Activated T-helper 1 cell treated with Interleukin-2 at 50 U/mL for 16 hours (primary cell): ENCODE data around the gene CACNB4.
"Not testable (repeated sequence)": the region's sequence is repeated elsewhere in the genome, so short reads cannot be mapped to it uniquely, and the experiment has no call there.

Source experiments
- DNase-seq: peaks from one replicate; pipeline ENCODE4 v3.0.0-alpha.2; 2020; ENCODE audit warnings: low read depth

Gene CACNB4

GRCh38 chr2:151823651-151824050 is 275.2 kb downstream of the CACNB4 start:
- no peak for DNase-seq

DNA sequence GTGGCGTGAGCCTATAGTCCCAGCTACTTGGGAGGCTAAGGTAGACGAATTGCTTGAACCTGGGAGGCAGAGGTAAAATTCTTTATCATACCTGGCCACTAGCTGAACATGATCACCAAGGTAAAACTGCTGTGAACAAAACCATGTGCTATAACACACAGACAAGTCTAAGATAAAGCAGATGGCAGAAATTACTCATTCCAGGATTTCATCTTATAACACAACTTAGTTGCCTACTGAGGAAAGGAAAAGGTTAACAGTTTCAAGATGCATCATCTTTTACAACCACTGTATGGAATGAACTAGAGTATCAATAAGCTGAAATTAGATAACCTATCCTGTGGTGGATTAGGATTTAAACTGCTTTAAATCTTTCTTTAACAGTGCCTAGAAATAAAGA is 278.9 kb downstream of the CACNB4 start:
- no peak for DNase-seq

DNA sequence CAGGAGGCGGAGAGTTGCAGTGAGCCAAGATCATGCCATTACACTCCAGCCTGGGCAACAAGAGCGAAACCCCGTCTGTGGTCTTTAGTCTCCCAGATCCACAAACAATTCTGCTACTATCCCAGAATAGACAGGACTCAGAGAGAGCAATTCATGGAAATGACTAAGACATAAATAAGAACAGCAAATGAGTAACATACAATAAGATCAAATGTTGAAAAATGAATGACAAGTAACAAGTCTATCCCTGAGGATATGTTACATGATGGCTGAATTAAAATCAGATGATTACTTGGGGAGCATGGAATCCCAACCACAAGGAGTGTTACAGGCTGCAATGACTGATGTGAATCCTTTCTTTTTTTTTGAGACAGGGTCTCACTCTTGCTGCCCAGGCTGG is 280.9 kb downstream of the CACNB4 start:
- no peak for DNase-seq

DNA sequence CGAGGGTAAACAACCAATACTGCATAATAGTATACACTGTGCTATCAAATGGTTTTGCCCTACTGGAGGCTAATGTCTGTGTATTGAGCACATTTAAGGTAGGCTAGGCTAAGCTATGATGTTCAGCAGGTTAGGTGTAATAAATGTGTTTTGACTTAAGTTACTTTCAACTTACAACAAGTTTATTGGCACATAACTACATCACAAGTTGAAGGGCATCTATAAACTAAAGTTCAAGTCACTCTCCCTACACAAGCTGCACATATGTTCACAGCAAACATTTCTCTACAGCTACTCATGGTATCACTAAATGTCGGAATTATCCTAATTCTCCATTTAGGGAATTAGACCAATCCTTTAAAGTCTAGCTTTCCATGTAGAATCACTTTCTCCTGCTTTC is 282.0 kb downstream of the CACNB4 start:
- DNase-seq = no peak

DNA sequence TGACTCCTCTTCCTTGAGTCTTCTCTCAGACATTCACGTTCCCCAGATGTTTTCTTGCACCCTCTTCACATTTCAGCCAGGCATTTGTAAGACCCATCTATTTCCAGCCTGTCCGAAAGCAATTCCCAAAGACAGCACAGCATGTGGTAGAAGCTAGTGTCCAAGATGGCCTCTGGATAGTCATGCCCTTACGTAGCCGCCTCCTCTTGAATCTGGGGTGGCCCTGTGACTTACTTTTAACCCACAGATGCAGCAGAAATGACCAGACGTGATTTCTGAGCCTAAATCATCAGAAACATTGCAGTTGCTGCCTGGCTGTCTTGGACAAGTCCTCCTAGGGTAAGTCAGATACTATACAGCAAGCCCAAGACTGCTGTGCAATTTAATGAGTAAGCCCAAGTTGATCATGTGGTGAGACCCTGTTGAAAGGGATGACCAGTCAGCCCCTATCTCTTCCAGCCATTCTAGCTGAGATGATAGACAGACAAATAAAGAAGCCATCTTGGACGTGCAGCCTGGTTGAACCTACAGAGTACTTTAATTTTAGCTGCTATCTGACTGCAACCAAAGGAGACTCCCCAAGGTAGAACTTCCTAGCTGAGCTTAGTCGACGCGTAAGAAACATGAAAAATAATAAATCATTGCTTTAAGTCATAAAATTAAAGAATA is 282.9 kb downstream of the CACNB4 start:
- no peak for DNase-seq

GRCh38 chr2:151810489-151810888 is 288.4 kb downstream of the CACNB4 start:
- DNase-seq = no peak

- no peak for DNase-seq
These were observed 289.8 kb downstream of the CACNB4 start for GRCh38 chr2:151809073-151809383.

- DNase-seq = no peak
These were observed 290.4 kb downstream of the CACNB4 start for GRCh38 chr2:151808258-151809072.

DNA sequence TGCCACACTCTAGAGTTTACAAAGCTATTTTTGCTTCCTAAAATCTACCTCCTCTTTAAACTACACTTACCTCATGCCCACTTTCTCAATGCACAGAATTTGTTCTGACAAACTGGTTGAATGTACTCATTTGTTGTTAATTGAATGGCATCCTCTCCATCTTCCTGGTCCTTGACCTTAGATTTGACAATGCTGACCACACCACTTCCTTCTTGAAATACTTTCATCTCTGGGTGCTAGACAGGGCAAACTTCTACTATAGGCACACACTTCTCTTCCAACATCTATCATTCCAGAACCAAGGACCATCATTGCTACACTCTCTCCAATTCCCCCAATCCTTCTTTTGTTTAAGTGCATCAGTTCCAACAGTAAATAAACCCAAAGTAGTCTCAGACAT is 292.9 kb downstream of the CACNB4 start:
- no peak for DNase-seq

DNA sequence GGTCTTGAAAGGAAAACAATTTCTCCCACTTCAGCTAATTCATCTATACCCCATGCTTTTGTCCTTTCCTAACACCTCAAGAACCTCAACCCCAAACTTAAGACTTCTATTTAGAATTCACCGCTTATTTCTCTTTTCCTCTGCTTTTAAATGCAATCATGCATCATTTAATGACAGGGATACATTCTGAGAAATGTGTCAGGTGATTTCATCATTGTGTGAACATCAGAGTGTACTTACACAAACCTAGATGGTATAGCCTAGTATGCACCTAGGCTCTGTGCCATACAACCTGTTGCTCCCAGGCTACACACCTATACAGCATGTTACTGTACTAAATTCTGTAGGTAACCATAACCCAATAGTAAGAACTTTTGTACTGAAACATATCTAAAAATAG is 293.5 kb downstream of the CACNB4 start:
- no peak for DNase-seq

DNA sequence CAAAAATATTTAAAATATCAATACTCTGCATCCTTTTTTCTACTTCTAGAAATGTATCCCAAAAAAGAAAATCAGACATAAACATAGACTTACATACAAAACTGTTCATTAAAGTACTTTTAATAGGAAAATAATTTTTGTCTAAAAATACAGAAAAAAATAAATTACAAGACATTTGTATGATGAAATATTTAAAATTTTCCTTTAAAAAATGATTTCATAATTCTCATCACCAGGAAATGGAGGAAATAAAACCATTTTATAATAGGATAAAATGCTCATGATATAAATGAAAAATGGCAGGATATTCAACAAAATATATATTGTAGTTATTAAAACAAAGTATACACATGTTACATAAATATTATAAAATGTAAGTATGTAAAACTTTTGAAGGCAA is 295.0 kb downstream of the CACNB4 start:
- DNase-seq = no peak

DNA sequence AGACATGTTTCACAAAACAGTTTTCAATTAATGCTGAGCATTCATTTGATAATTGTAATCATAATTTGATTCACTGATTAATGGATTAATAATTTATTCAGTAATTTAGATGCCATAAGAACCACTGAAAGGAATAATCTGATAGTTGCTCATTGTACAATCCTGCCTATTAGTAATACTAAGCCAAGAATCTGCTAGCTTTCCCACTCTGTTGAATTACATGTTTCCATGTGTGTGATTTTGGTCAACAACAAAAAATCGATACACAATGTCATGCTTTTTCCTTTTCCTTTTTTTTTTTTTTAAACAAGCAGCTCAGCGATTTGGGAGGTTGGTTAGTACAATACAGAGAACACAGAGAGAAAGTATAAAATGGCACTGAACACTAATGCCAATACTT is 296.5 kb downstream of the CACNB4 start:
- no peak for DNase-seq

DNA sequence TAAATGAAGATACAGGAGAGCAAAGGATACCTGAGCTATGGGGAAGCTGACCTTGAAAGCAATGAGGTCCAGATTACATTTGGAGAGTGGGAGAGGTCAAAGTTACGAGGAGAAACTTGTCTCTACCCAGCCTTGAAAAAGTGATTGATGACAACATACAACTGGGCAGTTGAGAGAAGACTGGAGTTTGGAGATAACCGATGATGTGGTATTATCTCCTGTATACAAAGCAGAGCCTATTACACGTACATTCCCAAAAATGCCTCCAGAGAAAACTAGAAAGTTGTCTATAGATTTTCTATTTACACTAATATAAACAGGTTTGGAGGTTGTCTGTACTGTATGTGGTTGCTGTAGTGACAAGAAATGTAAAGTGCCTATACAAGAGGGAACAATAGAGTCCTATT is 299.0 kb downstream of the CACNB4 start:
- DNase-seq = no peak

GRCh38 chr2:151796774-151797173 is 302.1 kb downstream of the CACNB4 start:
- DNase-seq = no peak

GRCh38 chr2:151795646-151796240 is 303.1 kb downstream of the CACNB4 start:
- DNase-seq = no peak

GRCh38 chr2:151794422-151794821 is 304.4 kb downstream of the CACNB4 start:
- not testable (repeated sequence) for DNase-seq

- DNase-seq = no peak
These were observed 305.7 kb downstream of the CACNB4 start for GRCh38 chr2:151793123-151793522.

GRCh38 chr2:151792589-151792988 is 306.3 kb downstream of the CACNB4 start:
- DNase-seq = no peak

DNA sequence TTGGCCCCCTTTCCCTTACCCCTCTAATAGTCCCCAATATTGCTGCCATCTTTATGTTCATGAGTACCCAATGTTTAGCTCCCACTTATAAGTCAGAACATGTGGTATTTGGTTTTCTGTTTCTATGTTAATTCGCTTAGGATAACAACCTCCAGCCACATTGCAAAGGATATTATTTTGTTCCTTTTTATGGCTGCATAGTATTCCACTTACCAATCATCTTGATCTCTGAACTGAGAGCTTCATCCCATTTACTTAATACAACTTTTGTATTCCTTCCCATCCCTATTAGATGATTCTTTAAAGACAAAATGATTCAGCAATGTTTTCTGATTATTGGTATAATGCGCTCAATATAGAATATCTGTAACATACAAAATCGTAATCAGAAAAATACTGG is 307.3 kb downstream of the CACNB4 start:
- DNase-seq = no peak

DNA sequence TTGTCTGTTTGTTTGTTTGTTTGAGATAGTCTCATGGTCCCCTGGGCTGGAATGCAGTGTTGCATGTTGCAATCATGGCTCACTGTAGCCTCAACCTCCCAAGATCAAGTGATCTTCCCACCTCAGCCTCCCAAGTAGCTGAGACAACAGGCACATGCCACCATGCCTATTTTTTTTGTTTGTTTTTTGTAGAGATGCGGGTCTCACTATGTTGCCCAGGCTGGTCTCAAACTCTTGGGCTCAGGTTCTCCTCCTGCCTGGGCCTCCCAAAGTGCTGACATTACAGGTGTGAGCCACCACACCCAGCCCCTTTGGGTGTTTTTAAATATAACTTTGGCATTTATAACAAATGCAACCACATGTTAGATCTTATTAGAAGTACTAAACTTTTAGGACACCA is 308.2 kb downstream of the CACNB4 start:
- no peak for DNase-seq

DNA sequence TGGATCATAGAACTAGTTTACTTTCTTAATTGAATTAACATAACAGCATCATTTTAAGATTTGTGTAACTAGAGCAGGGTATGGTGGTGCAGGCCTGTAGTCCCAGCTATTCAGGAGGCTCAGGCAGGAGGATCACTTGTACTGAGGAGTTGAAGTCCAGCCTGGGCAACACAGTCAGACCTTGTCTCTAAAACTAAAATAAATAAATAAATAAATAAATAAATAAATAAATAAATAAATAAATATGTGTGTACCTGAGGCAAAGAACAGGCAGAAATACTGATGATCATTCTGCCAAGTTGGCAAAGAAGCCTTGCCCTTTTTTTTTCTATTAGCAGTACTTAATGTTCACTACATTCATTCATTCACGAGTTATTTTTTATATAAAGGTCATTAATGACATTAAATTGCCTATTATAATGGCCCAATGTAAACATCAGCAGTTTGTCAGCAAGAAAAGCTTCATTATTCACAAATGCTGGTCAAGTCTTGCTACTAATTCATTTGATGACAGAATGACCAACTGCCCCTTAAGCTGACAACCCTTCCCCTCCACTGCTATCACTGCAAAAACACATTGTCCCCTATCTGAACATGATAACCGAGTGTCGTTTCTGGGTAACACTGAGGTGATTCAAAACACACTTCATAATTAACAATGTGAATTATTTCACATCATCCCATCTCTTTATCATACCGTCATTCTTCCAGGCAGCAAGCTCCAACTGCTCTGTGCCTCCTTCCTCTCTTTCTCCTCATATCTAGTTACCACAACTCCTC is 309.6 kb downstream of the CACNB4 start:
- no peak for DNase-seq

DNA sequence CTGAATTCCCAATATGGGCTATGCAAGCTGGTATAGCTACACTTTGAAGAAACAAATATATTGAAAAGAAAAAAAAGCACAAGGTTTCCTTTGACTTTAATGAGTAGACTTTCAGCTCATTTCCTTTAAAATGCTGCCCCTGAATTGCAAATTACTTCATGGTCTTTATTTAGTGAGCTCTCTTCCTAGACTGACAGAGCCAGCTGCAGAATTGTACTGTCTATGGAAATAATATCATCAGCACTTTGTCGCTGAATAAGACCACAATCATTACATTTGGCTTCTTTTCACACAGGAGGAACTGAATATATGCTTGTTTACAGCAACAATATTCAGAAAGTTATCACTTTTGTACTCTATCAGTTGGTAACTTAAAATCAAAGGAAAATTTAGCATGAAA is 312.4 kb downstream of the CACNB4 start:
- no peak for DNase-seq

DNA sequence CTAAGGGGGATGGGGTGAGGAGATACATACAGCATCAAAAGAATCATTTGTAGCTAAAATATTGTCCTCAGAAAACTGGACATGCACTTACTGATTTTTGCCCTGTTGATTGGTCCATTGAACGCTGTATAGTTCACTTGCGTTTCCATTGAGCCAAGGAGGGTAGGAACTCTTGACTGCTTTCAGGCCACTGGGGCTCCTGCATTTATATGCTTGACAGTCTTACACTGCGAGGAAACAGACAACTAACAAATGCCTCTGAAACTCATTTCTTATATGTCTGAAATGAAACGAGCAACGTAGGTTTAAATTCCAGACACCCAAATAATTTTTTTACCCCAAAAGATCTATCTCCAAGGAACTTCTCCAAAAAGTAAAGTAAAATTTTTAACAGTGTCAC is 312.8 kb downstream of the CACNB4 start:
- no peak for DNase-seq
